H1 (cell line): ENCODE results near the gene RRAGC. TPM values are rescaled to one million over a fixed set of nuclear protein-coding genes. Genes with fewer than 3 reads are reported as not detected.

ENCODE experiments used
- CTCF ChIA-PET: fragments of 300-600 bp; sonication (Branson Sonifier 250); formaldehyde crosslinking; loops from one replicate; lab custom pipeline; 2021; ENCODE audit not compliant: partially characterized antibody; lab: Charles Lee
- POLR2A ChIA-PET: fragments of 300-600 bp; sonication (Branson Sonifier 250); formaldehyde crosslinking; loops from one replicate; lab custom pipeline; 2021; ENCODE audit warnings: inconsistent platforms; ENCODE audit not compliant: partially characterized antibody; lab: Charles Lee
- DNase-seq, 2 experiments: peaks; one replicate each; pipeline versions ENCODE4 v3.0.0 to v3.0.0-alpha.2; 2010 to 2022; ENCODE audit warnings: low spot score in 2 of 2, low read depth in 1 of 2, mixed read lengths in 1 of 2
- FAIRE-seq: peaks from 2 replicates; lab custom pipeline; 2011; peaks lifted over from hg19 to GRCh38; lab: Jason Lieb, UNC
- H2AFZ ChIP-seq: 2 replicates; pipeline ENCODE4 v1.8.1; 2012; ENCODE audit warnings: low read length, inconsistent platforms
- H2AK5ac ChIP-seq: 2 replicates; pipeline ENCODE4 v1.6.1; 2013; ENCODE audit warnings: low read depth, low read length
- H2BK120ac ChIP-seq: replicated peaks from 2 replicates; pipeline ENCODE3; 2013; ENCODE audit warnings: low read depth, low read length, inconsistent platforms
- H2BK12ac ChIP-seq: 2 replicates; pipeline ENCODE4 v1.6.1; 2013; ENCODE audit warnings: low read depth, low read length
- H2BK15ac ChIP-seq: 2 replicates; pipeline ENCODE4 v1.6.1; 2013; ENCODE audit warnings: low read length
- H2BK20ac ChIP-seq: 2 replicates; pipeline ENCODE4 v1.6.1; 2013; ENCODE audit warnings: low read length
- H2BK5ac ChIP-seq: 2 replicates; pipeline ENCODE4 v1.6.1; 2013; ENCODE audit warnings: low read depth, low read length
- H3K14ac ChIP-seq: 2 replicates; pipeline ENCODE4 v1.6.1; 2013; ENCODE audit warnings: inconsistent platforms; ENCODE audit not compliant: insufficient read length
- H3K18ac ChIP-seq: 2 replicates; pipeline ENCODE4 v1.6.1; 2013; ENCODE audit warnings: low read length; ENCODE audit errors: extremely low read depth
- H3K23ac ChIP-seq: 2 replicates; pipeline ENCODE4 v1.6.1; 2013; ENCODE audit warnings: inconsistent platforms; ENCODE audit not compliant: insufficient read length
- H3K23me2 ChIP-seq: 2 replicates; pipeline ENCODE4 v1.6.1; 2013; ENCODE audit warnings: low read depth, low read length
- H3K27ac ChIP-seq: 2 replicates; pipeline ENCODE4 v1.6.1; 2011; ENCODE audit warnings: low read depth, low read length, inconsistent platforms
- H3K27me3 ChIP-seq, 4 experiments: replicated peaks in 1 of 4; 1 replicate in 1 of 4; 2 replicates in 3 of 4; pipeline versions ENCODE4 v1.6.1 to v1.8.1; 2011 to 2013; ENCODE audit warnings: low read length in 3 of 4, mild to moderate bottlenecking in 3 of 4, inconsistent platforms in 2 of 4, mixed read lengths in 2 of 4, moderate library complexity in 1 of 4; ENCODE audit not compliant: control insufficient read depth in 3 of 4, insufficient read depth in 3 of 4; ENCODE audit errors: extremely low read depth in 1 of 4
- H3K36me3 ChIP-seq, 4 experiments: 2 replicates each; pipeline versions ENCODE4 v1.6.1 to v1.8.1; 2011 to 2013; ENCODE audit warnings: mild to moderate bottlenecking in 4 of 4, low read length in 3 of 4, moderate library complexity in 2 of 4, control low read depth in 1 of 4, inconsistent platforms in 1 of 4; ENCODE audit not compliant: insufficient read depth in 4 of 4, control insufficient read depth in 2 of 4
- H3K4ac ChIP-seq: replicated peaks from 2 replicates; pipeline ENCODE3; 2013; ENCODE audit warnings: low read length, low read depth, mixed read lengths, inconsistent platforms; ENCODE audit not compliant: insufficient read length
- H3K4me1 ChIP-seq, 4 experiments: replicated peaks in 1 of 4; 1 replicate in 1 of 4; 2 replicates in 3 of 4; pipeline versions ENCODE4 v1.6.1 to v1.8.1; 2011 to 2013; ENCODE audit warnings: low read length in 3 of 4, inconsistent platforms in 2 of 4, mixed read lengths in 1 of 4; ENCODE audit not compliant: insufficient read depth in 4 of 4, control insufficient read depth in 3 of 4
- H3K4me2 ChIP-seq, 2 experiments: 2 replicates each; pipeline versions ENCODE4 v1.6.1 to v1.8.1; 2011 to 2013; ENCODE audit warnings: low read depth in 2 of 2, low read length in 2 of 2, control low read depth in 1 of 2, inconsistent platforms in 1 of 2, mild to moderate bottlenecking in 1 of 2; ENCODE audit not compliant: insufficient read depth in 1 of 2
- H3K4me3 ChIP-seq, 4 experiments: fragments of 200-600, 300-600 bp in 1 of 4; sonication (generic), shearing (Covaris generic), sonication (Bioruptor Twin) in 1 of 4; 2 replicates each; pipeline versions ENCODE4 v1.5.1 to v1.8.1; 2011 to 2016; ENCODE audit warnings: low read length in 4 of 4, low read depth in 3 of 4, control low read depth in 2 of 4, inconsistent platforms in 2 of 4, mild to moderate bottlenecking in 2 of 4, mixed read lengths in 1 of 4, moderate library complexity in 1 of 4; ENCODE audit not compliant: insufficient read depth in 2 of 4; ENCODE audit errors: extremely low read depth in 1 of 4
- H3K56ac ChIP-seq: replicated peaks from 2 replicates; pipeline ENCODE3; 2013; ENCODE audit warnings: low read depth, mild to moderate bottlenecking, mixed read lengths, low read length, inconsistent platforms; ENCODE audit not compliant: insufficient read length
- H3K79me1 ChIP-seq: 2 replicates; pipeline ENCODE4 v1.6.1; 2013; ENCODE audit warnings: low read depth, low read length, control low read depth
- H3K79me2 ChIP-seq, 2 experiments: 2 replicates each; pipeline versions ENCODE4 v1.6.1 to v1.8.1; 2012 to 2013; ENCODE audit warnings: low read length in 2 of 2, mild to moderate bottlenecking in 2 of 2, inconsistent platforms in 1 of 2; ENCODE audit not compliant: insufficient read depth in 2 of 2, control insufficient read depth in 1 of 2
- H3K9ac ChIP-seq, 4 experiments: replicated peaks in 1 of 4; 1 replicate in 1 of 4; 2 replicates in 3 of 4; pipeline versions ENCODE4 v1.6.1 to v1.8.1; 2011 to 2013; ENCODE audit warnings: low read depth in 3 of 4, low read length in 3 of 4, control low read depth in 2 of 4, mild to moderate bottlenecking in 2 of 4, moderate library complexity in 2 of 4, inconsistent platforms in 1 of 4; ENCODE audit errors: extremely low read depth in 1 of 4
- H3K9me3 ChIP-seq, 2 experiments: 2 replicates each; pipeline versions ENCODE4 v1.6.1 to v1.8.1; 2012 to 2013; ENCODE audit warnings: mild to moderate bottlenecking in 2 of 2, moderate library complexity in 2 of 2, control low read depth in 1 of 2, inconsistent platforms in 1 of 2, low read depth in 1 of 2, low read length in 1 of 2, mixed read lengths in 1 of 2; ENCODE audit not compliant: insufficient read depth in 2 of 2
- H4K20me1 ChIP-seq, 2 experiments: replicated peaks in 1 of 2; 2 replicates each; pipeline versions ENCODE3 to v1.8.1; 2011 to 2013; ENCODE audit warnings: inconsistent platforms in 2 of 2, low read length in 2 of 2, mild to moderate bottlenecking in 1 of 2; ENCODE audit not compliant: insufficient read depth in 2 of 2, control insufficient read depth in 1 of 2
- H4K5ac ChIP-seq: 2 replicates; pipeline ENCODE4 v1.6.1; 2013; ENCODE audit warnings: low read length, low read depth, mixed read lengths, inconsistent platforms; ENCODE audit not compliant: insufficient read length
- H4K8ac ChIP-seq: 2 replicates; pipeline ENCODE4 v1.8.0; 2013; ENCODE audit warnings: mild to moderate bottlenecking, moderate library complexity, low read length, inconsistent platforms; ENCODE audit not compliant: insufficient read depth; ENCODE audit errors: extremely low read depth
- H4K91ac ChIP-seq: replicated peaks from 2 replicates; pipeline ENCODE3; 2013; ENCODE audit warnings: low read length, mixed read lengths, inconsistent platforms; ENCODE audit not compliant: insufficient read length
- BACH1 ChIP-seq: IDR thresholded peaks from 2 replicates; pipeline ENCODE4 v1.6.1; 2012; ENCODE audit warnings: low read length, improper control_type of control experiment
- CBX5 ChIP-seq: fragments of 300-800, 300-1000 bp; sonication (generic); IDR thresholded peaks from 2 replicates; pipeline ENCODE4 v1.7.1; 2016; ENCODE audit warnings: antibody characterized with exemption, low read length, low read depth
- CHD2 ChIP-seq: IDR thresholded peaks from 2 replicates; pipeline ENCODE4 v1.6.1; 2012; ENCODE audit warnings: low read length, improper control_type of control experiment
- CTBP2 ChIP-seq: IDR thresholded peaks from 2 replicates; pipeline ENCODE4 v1.7.0; 2011; ENCODE audit warnings: borderline replicate concordance, mild to moderate bottlenecking, moderate library complexity, mixed read lengths, low read length; ENCODE audit not compliant: insufficient read depth, insufficient read length
- E2F6 ChIP-seq: IDR thresholded peaks from 2 replicates; pipeline ENCODE4 v1.6.1; 2012; ENCODE audit warnings: inconsistent platforms
- EP300 ChIP-seq, 2 experiments: IDR thresholded peaks; 1 replicate in 1 of 2; 2 replicates in 1 of 2; pipeline ENCODE4 v1.6.1; 2011 to 2012; ENCODE audit warnings: low read depth in 2 of 2, low read length in 2 of 2, mild to moderate bottlenecking in 2 of 2, borderline replicate concordance in 1 of 2, inconsistent platforms in 1 of 2, moderate library complexity in 1 of 2
- MAX ChIP-seq: IDR thresholded peaks from 2 replicates; pipeline ENCODE4 v1.6.1; 2012; ENCODE audit warnings: inconsistent platforms
- SAP30 ChIP-seq: fragments of 300-600 bp; sonication (generic); IDR thresholded peaks from 2 replicates; pipeline ENCODE4 v1.7.1; 2012; ENCODE audit warnings: low read length, moderate library complexity, mild to moderate bottlenecking, inconsistent platforms; ENCODE audit not compliant: insufficient read depth, insufficient replicate concordance
- SIX5 ChIP-seq: IDR thresholded peaks from 2 replicates; pipeline ENCODE4 v1.6.1; 2011; ENCODE audit warnings: mild to moderate bottlenecking, low read depth, low read length
- WGBS, 2 experiments: shearing (Covaris generic) in 1 of 2; methylation state at CpG; one replicate each; pipeline versions ENCODE4 v1.1.6 to v1.1.7; 2013 to 2015; ENCODE audit warnings: low lambda C conversion rate in 2 of 2, mixed read lengths in 2 of 2, inconsistent platforms in 1 of 2, low coverage in 1 of 2, missing lambda C conversion rate in 1 of 2; ENCODE audit not compliant: insufficient replicate concordance in 2 of 2, insufficient coverage in 1 of 2, insufficient read length in 1 of 2; ENCODE audit errors: extremely low coverage in 1 of 2, missing lambda C conversion rate in 1 of 2; 5-methylcytosine and 5-hydroxymethylcytosine counted together
- polyA plus RNA-seq, 7 experiments: library from polyadenylated mRNA; depleted of rRNA in 3 of 7; stranded (reverse) in 5 of 7; unstranded in 2 of 7; fragments of >200 nt in 5 of 7; fragments of 200-250 nt in 2 of 7; gene quantifications; 1 replicate in 5 of 7; 2 replicates in 1 of 7; 4 replicates in 1 of 7; pipeline versions ENCODE4 v1.2.1 to v1.2.3, GENCODE V29; 2011 to 2013; ENCODE audit warnings: missing spikeins in 2 of 7, mixed read lengths in 2 of 7
- total RNA-seq: library from RNA; stranded (reverse); fragmentation: NEBNext Ultra II Directional; extraction: Animal tissue kit (Norgen Biotek cat#: 25700); gene quantifications from 2 replicates; pipeline ENCODE4 v1.2.1, GENCODE V29; 2021

The RRAGC gene
- total and polyA plus RNA-seq, 2 of the 8 experiments (the other 6 are each of a cell fraction or from before 2014, with no cell fraction given) = 12.0 to 16.5 TPM

DNA sequence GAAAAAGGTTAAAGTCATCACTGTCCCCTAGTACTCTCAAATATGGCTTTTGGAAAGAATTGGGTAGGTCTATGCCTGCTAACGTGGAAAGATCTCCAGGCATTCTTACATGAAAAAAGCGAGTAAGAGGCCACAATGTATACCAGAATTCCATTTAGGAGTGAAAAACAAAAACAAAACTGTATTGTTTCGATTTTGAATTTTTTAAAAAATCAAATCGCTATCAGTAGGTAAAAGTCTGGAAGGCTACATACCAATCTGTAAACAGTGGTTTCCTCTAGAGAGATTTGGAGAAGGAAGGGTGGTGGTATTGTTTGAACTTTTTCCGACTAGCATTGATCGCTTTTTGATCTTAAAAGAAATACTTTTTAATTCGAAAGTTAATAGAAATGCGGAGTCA is 55.9 kb downstream of the RRAGC start:
- no peak for FAIRE-seq
- POLR2A ChIA-PET = interaction anchor here (1.5 kb wide), 1 partner anchor 21 kb away, joined by 4 read pairs; no protein-coding TSS in a partner anchor
- H3K4me3 ChIP-seq = peak overlapping the region; percentile 17 to 56 (median 32); a peak in 7 of 8 replicates

More for the DNA sequence above, 55.9 kb downstream of the RRAGC start:
- H3K14ac ChIP-seq = no peak overlapping the region
- H3K56ac ChIP-seq = no peak overlapping the region
- H3K4ac ChIP-seq = no peak overlapping the region
- H3K9ac ChIP-seq = no peak overlapping the region
- H2BK12ac ChIP-seq = no peak overlapping the region
- no peaks in the 10 kb centered on the region for H3K79me2 ChIP-seq
- peak overlapping the region; percentile 38; the same call in 1 of the 2 replicates for H4K8ac ChIP-seq
- DNase-seq = peak in 1 of 2 experiments; percentile 48
- no peaks in the 10 kb centered on the region for H3K9me3 ChIP-seq
- 15% methylated on average over 8 of the region's 8 CpGs; no CpG with 5 or more reads in 1 of the 2 experiments for WGBS, 2 experiments
- H2BK120ac ChIP-seq = no peak overlapping the region
- peak overlapping the region; percentile 61 to 67 for H3K4me2 ChIP-seq
- H2BK20ac ChIP-seq = no peak overlapping the region
- H4K5ac ChIP-seq = no peak overlapping the region
- no peak overlapping the region for H2BK5ac ChIP-seq
- CTCF ChIA-PET = interaction anchor here (1.9 to 2.6 kb wide), 2 partner anchors 15 to 195 kb away, joined by 4 to 12 read pairs; no protein-coding TSS in a partner anchor
- H3K36me3 ChIP-seq = no peaks in the 10 kb centered on the region
- no peak overlapping the region for H3K18ac ChIP-seq
- no peak overlapping the region for H3K23ac ChIP-seq
- peaks cover 5 to 12% (median 8%) of the 10 kb centered on the region in 4 experiments for H3K4me1 ChIP-seq
- H2BK15ac ChIP-seq = no peak overlapping the region
- TF ChIP-seq MAX = no peak
- no peak for TF ChIP-seq SIX5
- TF ChIP-seq CHD2 = no peak
- TF ChIP-seq CBX5 = no peak
- TF ChIP-seq E2F6 = no peak
- no peak for TF ChIP-seq CTBP2
- TF ChIP-seq BACH1 = no peak
- no peak for TF ChIP-seq SAP30
- TF ChIP-seq EP300 (IDR thresholded peaks at IDR 0.05; ENCODE audit: borderline replicate concordance in 1 of 2, low read depth in 2 of 2, low read length in 2 of 2) = no peak
- no peak overlapping the region for H2AK5ac ChIP-seq
- peaks cover 3% of the 10 kb centered on the region; the same call in 1 of the 2 replicates for H3K23me2 ChIP-seq
- peaks cover 0 to 34% (median 28%) of the 10 kb centered on the region in 4 experiments; a peak in 6 of 7 replicates for H3K27me3 ChIP-seq
- no peak overlapping the region for H4K91ac ChIP-seq
- H3K79me1 ChIP-seq = no peaks in the 10 kb centered on the region
- no peaks in the 10 kb centered on the region for H4K20me1 ChIP-seq
- H3K27ac ChIP-seq = no peak overlapping the region
- H2AFZ ChIP-seq = no peak overlapping the region
